Cardiac fibroblast (primary cell): ENCODE results near the gene ATP13A1.

Experiments
- DNase-seq, 2 donors: peaks; one replicate each; pipeline versions ENCODE4 v3.0.0 to v3.0.0-alpha.2; 2010; ENCODE audit warnings: low read depth in 2 of 2
- H3K4me3 ChIP-seq, 2 donors: replicated peaks in 1 of 2; 1 replicate in 1 of 2; 2 replicates in 1 of 2; pipeline ENCODE4 v1.5.1; 2011; ENCODE audit warnings: low read depth in 2 of 2, low read length in 2 of 2, mild to moderate bottlenecking in 2 of 2, moderate library complexity in 1 of 2
- TF ChIP-seq, protein P1 (sequence below): IDR thresholded peaks from one replicate; pipeline ENCODE4 v1.5.1; 2011; ENCODE audit warnings: low read depth, mild to moderate bottlenecking, low read length, inconsistent platforms

ATP13A1 gene

DNA sequence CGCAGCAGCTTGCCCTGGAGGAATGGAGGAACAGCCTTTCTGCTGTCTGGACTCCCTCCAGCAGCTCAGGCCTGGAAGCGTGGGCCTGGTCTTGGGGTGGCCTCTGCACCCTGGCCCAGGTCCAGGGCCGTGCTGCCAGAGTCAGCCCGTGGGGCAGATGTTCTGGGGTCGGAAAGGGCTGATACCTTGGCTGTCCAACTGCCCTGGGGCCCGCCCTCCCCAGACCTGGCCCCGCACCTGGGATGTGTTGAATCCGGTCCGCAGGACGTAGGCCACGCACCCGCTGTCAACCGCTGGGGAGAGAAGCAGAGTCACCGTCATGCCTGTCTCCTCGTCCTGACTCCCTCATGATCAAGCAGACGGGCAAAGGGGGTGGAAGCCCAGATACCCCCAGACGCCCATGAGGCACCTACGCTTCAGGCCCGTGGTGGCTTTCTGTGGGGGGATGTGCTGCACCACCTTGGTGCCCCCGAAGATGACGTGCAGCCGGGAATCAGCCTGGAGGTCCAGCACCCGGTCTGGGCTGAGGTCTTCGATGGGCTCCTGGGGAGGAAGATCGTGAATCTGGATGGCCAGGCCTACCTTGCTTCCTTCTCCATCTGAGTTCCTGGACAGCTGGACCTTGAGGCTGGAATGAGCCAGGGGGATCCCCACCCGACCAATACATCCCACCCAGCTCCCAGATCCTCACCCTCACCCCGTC lies 7.7 kb downstream of the ATP13A1 start:
- no peak for DNase-seq
- TF ChIP-seq, protein P1, sequence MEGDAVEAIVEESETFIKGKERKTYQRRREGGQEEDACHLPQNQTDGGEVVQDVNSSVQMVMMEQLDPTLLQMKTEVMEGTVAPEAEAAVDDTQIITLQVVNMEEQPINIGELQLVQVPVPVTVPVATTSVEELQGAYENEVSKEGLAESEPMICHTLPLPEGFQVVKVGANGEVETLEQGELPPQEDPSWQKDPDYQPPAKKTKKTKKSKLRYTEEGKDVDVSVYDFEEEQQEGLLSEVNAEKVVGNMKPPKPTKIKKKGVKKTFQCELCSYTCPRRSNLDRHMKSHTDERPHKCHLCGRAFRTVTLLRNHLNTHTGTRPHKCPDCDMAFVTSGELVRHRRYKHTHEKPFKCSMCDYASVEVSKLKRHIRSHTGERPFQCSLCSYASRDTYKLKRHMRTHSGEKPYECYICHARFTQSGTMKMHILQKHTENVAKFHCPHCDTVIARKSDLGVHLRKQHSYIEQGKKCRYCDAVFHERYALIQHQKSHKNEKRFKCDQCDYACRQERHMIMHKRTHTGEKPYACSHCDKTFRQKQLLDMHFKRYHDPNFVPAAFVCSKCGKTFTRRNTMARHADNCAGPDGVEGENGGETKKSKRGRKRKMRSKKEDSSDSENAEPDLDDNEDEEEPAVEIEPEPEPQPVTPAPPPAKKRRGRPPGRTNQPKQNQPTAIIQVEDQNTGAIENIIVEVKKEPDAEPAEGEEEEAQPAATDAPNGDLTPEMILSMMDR, result no peak
- no peak overlapping the region for H3K4me3 ChIP-seq

DNA sequence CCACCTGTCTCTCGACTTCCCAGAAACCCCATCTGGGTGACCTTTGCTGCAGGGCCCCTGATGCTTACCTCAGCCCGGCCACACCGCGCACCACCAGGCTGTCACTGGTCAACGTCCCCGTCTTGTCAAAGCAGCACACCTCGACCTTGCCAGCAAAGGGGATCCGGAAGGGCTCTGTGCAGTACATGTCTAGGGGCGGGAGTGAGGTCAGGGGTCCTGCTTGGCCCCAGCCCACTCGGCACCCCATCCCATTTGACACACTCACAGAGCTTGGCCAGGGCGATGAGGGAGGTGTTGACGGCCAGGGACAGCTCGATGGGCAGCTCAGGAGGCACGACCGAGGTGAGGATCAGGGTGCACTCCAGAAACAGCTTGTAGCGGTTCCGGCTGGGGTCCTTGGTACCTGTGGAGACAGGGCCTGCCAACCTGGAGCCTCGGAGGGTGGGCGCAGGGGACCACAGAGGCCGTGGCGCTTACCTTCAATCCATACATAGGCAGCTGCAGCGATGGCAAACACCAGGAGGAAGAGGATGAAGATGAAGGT lies 8.4 kb downstream of the ATP13A1 start:
- no peak overlapping the region for H3K4me3 ChIP-seq
- TF ChIP-seq, protein P1, result no peak
- no peak for DNase-seq

DNA sequence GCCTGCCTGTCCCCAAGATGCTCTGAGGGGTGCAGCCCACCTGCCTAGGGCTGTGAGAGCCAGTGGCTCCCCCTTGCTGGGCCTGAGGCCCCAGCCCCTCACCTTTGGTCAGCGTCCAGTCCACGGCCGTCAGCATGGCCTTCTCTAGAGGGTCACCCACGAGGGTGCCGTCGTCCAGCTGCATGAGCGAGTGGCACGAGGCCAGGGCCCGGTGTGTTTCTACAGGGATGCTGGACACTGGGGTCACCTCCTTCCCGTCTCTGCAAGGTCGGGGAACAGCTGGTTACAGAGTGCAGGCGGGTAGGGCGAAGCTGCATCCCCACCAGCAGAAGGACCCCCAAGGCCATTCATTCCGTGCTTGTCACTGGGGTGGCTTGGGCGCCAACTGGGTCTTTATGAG lies 9.0 kb downstream of the ATP13A1 start:
- TF ChIP-seq, protein P1, result no peak
- DNase-seq, result no peak

DNA sequence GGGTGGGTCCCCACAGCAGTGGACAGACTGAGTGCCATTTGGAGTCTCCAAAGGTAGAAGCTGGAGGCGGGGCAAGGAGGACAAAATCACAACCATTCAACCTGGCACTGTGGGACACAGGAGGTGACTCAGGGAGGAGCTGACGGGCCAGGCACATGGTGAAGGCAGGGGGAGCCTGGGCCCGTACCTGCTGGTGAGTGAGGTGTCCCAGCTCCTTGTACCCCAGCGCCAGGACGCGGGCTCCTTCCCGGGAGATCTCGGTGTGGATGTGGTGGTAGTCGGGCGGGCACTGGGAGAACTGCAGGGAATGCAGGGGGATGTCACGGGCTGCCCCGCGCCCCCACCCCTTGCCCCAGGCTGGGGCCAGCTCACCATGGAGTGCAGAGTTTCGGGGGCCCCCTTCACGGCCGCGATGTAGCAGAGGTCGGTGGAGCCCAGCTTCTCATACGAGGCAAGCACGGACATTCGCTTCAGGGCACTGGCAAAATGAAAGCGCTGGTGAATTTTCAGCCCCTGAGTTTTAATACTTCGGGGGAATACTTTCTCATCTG lies 9.8 kb downstream of the ATP13A1 start:
- TF ChIP-seq, protein P1, result no peak
- no peak for DNase-seq
- H3K4me3 ChIP-seq, result no peak overlapping the region

More for the DNA sequence above, 9.0 kb downstream of the ATP13A1 start:
- H3K4me3 ChIP-seq, result no peak overlapping the region

DNA sequence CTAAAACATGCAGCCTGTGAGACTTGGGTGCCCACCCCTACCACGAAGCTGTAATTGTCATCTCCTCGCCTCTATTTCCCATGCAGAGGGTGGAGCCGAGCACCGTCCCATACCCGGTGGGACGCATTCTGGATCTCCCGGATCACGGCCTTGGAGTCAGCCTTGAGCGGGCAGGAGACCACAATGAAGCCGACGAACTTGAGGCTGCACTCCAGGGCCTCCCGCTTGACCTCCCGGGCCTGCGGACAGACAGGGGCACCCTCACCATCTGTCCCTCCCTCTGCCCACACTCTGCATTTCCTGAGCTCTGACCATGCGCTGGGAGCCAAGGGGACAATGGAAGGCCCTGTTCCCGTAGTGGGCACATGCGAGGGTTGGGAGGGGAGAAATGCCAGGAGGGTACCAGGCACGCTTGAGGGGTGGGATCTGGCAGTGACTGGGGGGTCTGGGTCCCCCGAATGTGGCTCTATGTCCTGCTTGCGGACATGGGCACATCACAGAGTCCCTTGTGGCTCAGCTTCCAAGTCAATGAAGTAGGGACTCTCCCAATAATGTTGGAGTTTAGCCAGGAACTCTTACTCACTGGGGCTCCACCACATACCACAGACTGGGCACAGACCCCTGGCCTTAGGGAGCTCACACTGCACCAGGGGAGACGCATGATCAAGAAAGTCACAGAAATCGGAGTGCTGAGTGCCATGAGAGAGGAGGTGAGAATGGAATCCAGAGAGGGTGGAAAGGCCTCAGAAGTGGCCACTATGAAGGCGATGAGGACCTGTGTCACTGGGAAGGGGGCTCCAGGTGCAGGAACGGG lies 10.8 kb downstream of the ATP13A1 start:
- H3K4me3 ChIP-seq, result no peak overlapping the region
- TF ChIP-seq, protein P1, result no peak
- peak; percentile 13 to 34 for DNase-seq

DNA sequence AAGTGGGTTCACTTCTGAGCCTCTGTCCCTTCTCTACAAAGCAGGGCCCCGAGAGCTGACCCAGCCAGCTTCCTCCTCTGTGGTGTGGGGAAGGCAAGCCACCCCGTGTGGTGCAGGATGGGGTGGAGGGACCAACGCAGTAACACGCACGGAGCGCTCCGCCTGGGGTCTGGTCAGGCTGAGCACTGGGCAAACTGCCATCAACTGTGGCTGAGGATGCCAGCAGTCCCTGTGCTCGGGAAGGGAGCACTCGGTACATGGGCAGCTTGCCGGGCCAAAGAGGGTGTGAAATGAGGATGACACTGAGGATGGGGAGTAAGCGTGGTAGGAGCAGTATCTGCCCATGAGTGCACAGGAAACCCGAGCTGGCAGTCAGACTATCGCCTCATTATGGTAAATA lies 12.4 kb downstream of the ATP13A1 start:
- no peak overlapping the region for H3K4me3 ChIP-seq
- TF ChIP-seq, protein P1, result no peak
- DNase-seq, result no peak
